HEK293 (cell line): ENCODE results near the gene GPR161.
"Not testable (repeated sequence)": the region's sequence is repeated elsewhere in the genome, so short reads cannot be mapped to it uniquely, and the experiment has no call there.

Experiments used
- BCL11A ChIP-seq: fragments of 450-650 bp; formaldehyde crosslinking; IDR thresholded peaks from 2 replicates; pipeline ENCODE4 v1.5.1; 2016; ENCODE audit warnings: low read depth, missing biosample characterization, missing genetic modification characterization
- OSR2 ChIP-seq: fragments of 450-650 bp; formaldehyde crosslinking; IDR thresholded peaks from 2 replicates; pipeline ENCODE4 v1.5.1; 2016; ENCODE audit warnings: missing biosample characterization, missing genetic modification characterization
- ZBTB1 ChIP-seq: fragments of 450-650 bp; formaldehyde crosslinking; IDR thresholded peaks from 2 replicates; pipeline ENCODE4 v1.5.1; 2016; ENCODE audit warnings: missing biosample characterization, missing genetic modification characterization
- ZBTB20 ChIP-seq: fragments of 450-650 bp; formaldehyde crosslinking; IDR thresholded peaks from 2 replicates; pipeline ENCODE4 v1.5.1; 2016; ENCODE audit warnings: missing biosample characterization, missing genetic modification characterization
- ZNF292 ChIP-seq: fragments of 450-650 bp; formaldehyde crosslinking; IDR thresholded peaks from 2 replicates; pipeline ENCODE4 v1.5.1; 2016; ENCODE audit warnings: low read depth, missing biosample characterization, missing genetic modification characterization, borderline replicate concordance
- ZNF391 ChIP-seq: fragments of 450-650 bp; formaldehyde crosslinking; IDR thresholded peaks from 2 replicates; pipeline ENCODE4 v1.5.1; 2016; ENCODE audit warnings: low read depth, missing biosample characterization, missing genetic modification characterization, borderline replicate concordance
- TF ChIP-seq, protein P1 (sequence below): fragments of 450-650 bp; formaldehyde crosslinking; IDR thresholded peaks from 2 replicates; pipeline ENCODE4 v1.5.1; 2017; ENCODE audit warnings: missing biosample characterization, missing genetic modification characterization
- TF ChIP-seq, protein P2 (sequence below): fragments of 450-650 bp; formaldehyde crosslinking; IDR thresholded peaks from 2 replicates; pipeline ENCODE4 v1.5.1; 2017; ENCODE audit warnings: missing biosample characterization, missing genetic modification characterization
- TF ChIP-seq, protein P3 (sequence below): fragments of 450-650 bp; formaldehyde crosslinking; IDR thresholded peaks from 2 replicates; pipeline ENCODE4 v1.5.1; 2016; ENCODE audit warnings: missing biosample characterization, missing genetic modification characterization

DNA sequence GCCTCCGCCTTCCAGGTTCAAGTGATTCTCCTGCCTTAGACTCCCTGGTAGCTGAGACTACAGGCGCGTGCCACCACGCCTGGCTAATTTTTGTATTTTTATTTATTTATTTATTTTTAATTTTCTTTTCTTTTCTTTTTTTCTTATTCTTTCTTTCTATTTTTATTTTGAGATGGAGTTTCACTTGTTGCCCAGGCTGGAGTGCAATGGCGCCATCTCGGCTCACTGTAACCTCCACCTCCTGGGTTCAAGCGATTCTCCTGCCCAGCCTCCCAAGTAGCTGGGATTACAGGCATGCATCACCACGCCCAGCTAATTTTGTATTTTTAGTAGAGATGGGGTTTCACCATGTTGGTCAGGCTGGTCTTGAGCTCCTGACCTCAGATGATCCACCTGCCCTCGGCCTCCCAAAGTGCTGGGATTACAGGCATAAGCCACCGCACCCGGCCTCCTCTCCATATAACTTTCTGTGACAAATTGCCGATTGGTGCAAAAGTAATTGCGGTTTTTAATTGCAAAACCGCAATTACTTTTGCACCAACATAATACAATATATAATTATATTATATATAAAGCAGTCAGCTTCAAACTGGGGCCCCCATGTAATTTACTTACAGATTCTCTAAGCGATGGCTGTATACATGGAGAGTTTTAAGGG lies 44.5 kb upstream of the GPR161 start:
- TF ChIP-seq, protein P1, sequence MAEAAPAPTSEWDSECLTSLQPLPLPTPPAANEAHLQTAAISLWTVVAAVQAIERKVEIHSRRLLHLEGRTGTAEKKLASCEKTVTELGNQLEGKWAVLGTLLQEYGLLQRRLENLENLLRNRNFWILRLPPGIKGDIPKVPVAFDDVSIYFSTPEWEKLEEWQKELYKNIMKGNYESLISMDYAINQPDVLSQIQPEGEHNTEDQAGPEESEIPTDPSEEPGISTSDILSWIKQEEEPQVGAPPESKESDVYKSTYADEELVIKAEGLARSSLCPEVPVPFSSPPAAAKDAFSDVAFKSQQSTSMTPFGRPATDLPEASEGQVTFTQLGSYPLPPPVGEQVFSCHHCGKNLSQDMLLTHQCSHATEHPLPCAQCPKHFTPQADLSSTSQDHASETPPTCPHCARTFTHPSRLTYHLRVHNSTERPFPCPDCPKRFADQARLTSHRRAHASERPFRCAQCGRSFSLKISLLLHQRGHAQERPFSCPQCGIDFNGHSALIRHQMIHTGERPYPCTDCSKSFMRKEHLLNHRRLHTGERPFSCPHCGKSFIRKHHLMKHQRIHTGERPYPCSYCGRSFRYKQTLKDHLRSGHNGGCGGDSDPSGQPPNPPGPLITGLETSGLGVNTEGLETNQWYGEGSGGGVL (tag by site-specific recombination) = not testable (repeated sequence)
- TF ChIP-seq, protein P2, sequence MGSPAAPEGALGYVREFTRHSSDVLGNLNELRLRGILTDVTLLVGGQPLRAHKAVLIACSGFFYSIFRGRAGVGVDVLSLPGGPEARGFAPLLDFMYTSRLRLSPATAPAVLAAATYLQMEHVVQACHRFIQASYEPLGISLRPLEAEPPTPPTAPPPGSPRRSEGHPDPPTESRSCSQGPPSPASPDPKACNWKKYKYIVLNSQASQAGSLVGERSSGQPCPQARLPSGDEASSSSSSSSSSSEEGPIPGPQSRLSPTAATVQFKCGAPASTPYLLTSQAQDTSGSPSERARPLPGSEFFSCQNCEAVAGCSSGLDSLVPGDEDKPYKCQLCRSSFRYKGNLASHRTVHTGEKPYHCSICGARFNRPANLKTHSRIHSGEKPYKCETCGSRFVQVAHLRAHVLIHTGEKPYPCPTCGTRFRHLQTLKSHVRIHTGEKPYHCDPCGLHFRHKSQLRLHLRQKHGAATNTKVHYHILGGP (tag by site-specific recombination) = not testable (repeated sequence)
- TF ChIP-seq ZNF292 (tag by site-specific recombination); ZBTB1; BCL11A (tag by site-specific recombination); ZNF391 (tag by site-specific recombination); ZBTB20 (tag by site-specific recombination); OSR2 (tag by site-specific recombination): not testable (repeated sequence)
- TF ChIP-seq, protein P3, sequence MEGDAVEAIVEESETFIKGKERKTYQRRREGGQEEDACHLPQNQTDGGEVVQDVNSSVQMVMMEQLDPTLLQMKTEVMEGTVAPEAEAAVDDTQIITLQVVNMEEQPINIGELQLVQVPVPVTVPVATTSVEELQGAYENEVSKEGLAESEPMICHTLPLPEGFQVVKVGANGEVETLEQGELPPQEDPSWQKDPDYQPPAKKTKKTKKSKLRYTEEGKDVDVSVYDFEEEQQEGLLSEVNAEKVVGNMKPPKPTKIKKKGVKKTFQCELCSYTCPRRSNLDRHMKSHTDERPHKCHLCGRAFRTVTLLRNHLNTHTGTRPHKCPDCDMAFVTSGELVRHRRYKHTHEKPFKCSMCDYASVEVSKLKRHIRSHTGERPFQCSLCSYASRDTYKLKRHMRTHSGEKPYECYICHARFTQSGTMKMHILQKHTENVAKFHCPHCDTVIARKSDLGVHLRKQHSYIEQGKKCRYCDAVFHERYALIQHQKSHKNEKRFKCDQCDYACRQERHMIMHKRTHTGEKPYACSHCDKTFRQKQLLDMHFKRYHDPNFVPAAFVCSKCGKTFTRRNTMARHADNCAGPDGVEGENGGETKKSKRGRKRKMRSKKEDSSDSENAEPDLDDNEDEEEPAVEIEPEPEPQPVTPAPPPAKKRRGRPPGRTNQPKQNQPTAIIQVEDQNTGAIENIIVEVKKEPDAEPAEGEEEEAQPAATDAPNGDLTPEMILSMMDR (tag by site-specific recombination) = not testable (repeated sequence)
